Activated CD4-positive, alpha-beta T cell treated with anti-CD3 and anti-CD28 coated beads, Interleukin-2, amount 50 U/mL, for 4 hours (primary cell): Measurements from ENCODE around the gene PEX7.
"Not testable (repeated sequence)": the region's sequence is repeated elsewhere in the genome, so short reads cannot be mapped to it uniquely, and the experiment has no call there.

ENCODE experiments used
- DNase-seq, 2 experiments: peaks; one replicate each; pipeline ENCODE4 v3.0.0-alpha.2; 2020

Gene PEX7

GRCh38 chr6:136822376-136823127, at the start of gene PEX7:
Gene PEX7 (plus strand): TSS chr6:136822592. CDS start chr6:136822666, 74 bp downstream.
- DNase-seq = peak; percentile 83 to 84

GRCh38 chr6:136772685-136773472, 49.5 kb upstream of the PEX7 start:
- DNase-seq = no peak

GRCh38 chr6:136773473-136773796, 49.0 kb upstream of the PEX7 start:
- no peak for DNase-seq

GRCh38 chr6:136774228-136775041, 48.0 kb upstream of the PEX7 start:
- DNase-seq = no peak

GRCh38 chr6:136775081-136775480, 47.3 kb upstream of the PEX7 start:
- DNase-seq = no peak

GRCh38 chr6:136775548-136775947, 46.8 kb upstream of the PEX7 start:
- DNase-seq = no peak

GRCh38 chr6:136777651-136778050, 44.7 kb upstream of the PEX7 start:
- DNase-seq = no peak

- DNase-seq = no peak
Observed at GRCh38 chr6:136779682-136780081, 42.7 kb upstream of the PEX7 start.

- DNase-seq = no peak
Observed at GRCh38 chr6:136780972-136781371, 41.4 kb upstream of the PEX7 start.

GRCh38 chr6:136782021-136782770, 40.2 kb upstream of the PEX7 start:
- no peak for DNase-seq

GRCh38 chr6:136783021-136783420, 39.4 kb upstream of the PEX7 start:
- no peak for DNase-seq

- no peak for DNase-seq
Observed at GRCh38 chr6:136783495-136784270, 38.7 kb upstream of the PEX7 start.

- no peak for DNase-seq
Observed at GRCh38 chr6:136784271-136784664, 38.1 kb upstream of the PEX7 start.

- DNase-seq = peak in 1 of 2 experiments; percentile 23
Observed at GRCh38 chr6:136784910-136785746, 37.3 kb upstream of the PEX7 start.

- no peak for DNase-seq
Observed at GRCh38 chr6:136786658-136787057, 35.7 kb upstream of the PEX7 start.

- no peak for DNase-seq
Observed at GRCh38 chr6:136787726-136788068, 34.7 kb upstream of the PEX7 start.

GRCh38 chr6:136788069-136788902, 34.1 kb upstream of the PEX7 start:
- no peak for DNase-seq

- not testable (repeated sequence) for DNase-seq
Observed at GRCh38 chr6:136789440-136789839, 33.0 kb upstream of the PEX7 start.

- DNase-seq = no peak
Observed at GRCh38 chr6:136790411-136791295, 31.7 kb upstream of the PEX7 start.
